Ovary (tissue), 9 donors: Measurements from ENCODE around the gene NDUFS8. TPM values are rescaled to one million over a fixed set of nuclear protein-coding genes. Genes with fewer than 3 reads are reported as not detected.
A peak's percentile ranks its signal among the peaks of the same experiment; 100 is the strongest.

Experiments
- DNase-seq, 5 donors: peaks; one replicate each; pipeline ENCODE4 v3.0.0-alpha.2; 2019 to 2020
- H3K27ac ChIP-seq, 2 donors: fragments of 200-600 bp; one replicate each; pipeline versions ENCODE4 v1.5.1 to v1.8.0; 2019 to 2022
- H3K27me3 ChIP-seq: fragments of 200-600 bp; one replicate; pipeline ENCODE4 v1.8.0; 2022
- H3K36me3 ChIP-seq: fragments of 200-600 bp; sonication (generic); one replicate; pipeline ENCODE4 v1.5.1; 2019
- H3K4me1 ChIP-seq: one replicate; pipeline ENCODE4 v1.8.1; 2013; ENCODE audit warnings: mild to moderate bottlenecking, moderate library complexity; ENCODE audit not compliant: insufficient read depth
- H3K4me3 ChIP-seq: fragments of 200-600 bp; sonication (generic); one replicate; pipeline ENCODE4 v1.5.1; 2017
- H3K9me3 ChIP-seq, 2 donors: fragments of 200-600 bp in 1 of 2; sonication (generic) in 1 of 2; one replicate each; pipeline versions ENCODE4 v1.5.1 to v1.8.1; 2013 to 2019; ENCODE audit warnings: mild to moderate bottlenecking in 1 of 2, moderate library complexity in 1 of 2
- EP300 ChIP-seq: sonication (generic); formaldehyde crosslinking; IDR thresholded peaks from one replicate; pipeline ENCODE4 v1.6.1; 2017; ENCODE audit warnings: antibody characterized with exemption
- POLR2A ChIP-seq: fragments of 450-650 bp; IDR thresholded peaks from one replicate; pipeline ENCODE4 v1.6.1; 2017; ENCODE audit warnings: antibody characterized with exemption, mild to moderate bottlenecking, moderate library complexity
- WGBS, 3 donors: extraction: QIAGEN DNeasy Blood & Tissue Kit in 1 of 3; methylation state at CpG; one replicate each; pipeline versions ENCODE4 v1.1.5 to v1.1.7; 2013 to 2017; 5-methylcytosine and 5-hydroxymethylcytosine counted together
- intact Hi-C, 4 donors: fragments of 100-400 bp; cut with DNase I; formaldehyde crosslinking; loops; one replicate each; pipeline versions ENCODE4 v1.11.0 to v1.15.1; 2022 to 2023
- polyA plus RNA-seq, 2 donors: library from polyadenylated mRNA; stranded (reverse); fragments of 200-250 nt in 1 of 2; fragments of 350-450 nt in 1 of 2; fragmentation: Illumina TruSeq in 1 of 2; extraction: RNeasy Lipid Tissue Mini Kit (QIAGEN cat#74804) in 1 of 2; gene quantifications; one replicate each; pipeline ENCODE4 v1.2.3, GENCODE V29; 2013 to 2014
- total RNA-seq, 7 donors: library from RNA; depleted of rRNA in 2 of 7; stranded (reverse); fragments of >200 nt in 2 of 7; fragmentation: NEBNext Ultra II Directional in 3 of 7; extraction: Animal tissue kit (Norgen Biotek cat#: 25700) in 3 of 7; gene quantifications; one replicate each; pipeline versions ENCODE4 v1.1.0 to v1.2.4, GENCODE V29; 2016 to 2023
- TF ChIP-seq, protein P1 (sequence below), 3 donors: fragments of 450-650 bp in 2 of 3; fragments of 200-600 bp in 1 of 3; IDR thresholded peaks; one replicate each; pipeline versions ENCODE4 v1.5.1 to v1.8.0; 2016 to 2022; ENCODE audit warnings: antibody characterized with exemption in 3 of 3, mild to moderate bottlenecking in 1 of 3
- donor health status: DM: no; HTN: no; CAD: no; lungs with moderate emphysema.
- donor health status: DM: no; HTN: no; CAD: no.
- donor health status: Bipolar disorder and iron deficiency.
- donor health status: DM: yes; HTN: yes; CAD: no.
- donor health status: DM: no; HTN: no; CAD: no.
- donor health status: DM: yes; HTN: yes; CAD: no.

NDUFS8 gene
- total and polyA plus RNA-seq, 9 donors, result 15.3 to 163 (median 101) TPM

DNA sequence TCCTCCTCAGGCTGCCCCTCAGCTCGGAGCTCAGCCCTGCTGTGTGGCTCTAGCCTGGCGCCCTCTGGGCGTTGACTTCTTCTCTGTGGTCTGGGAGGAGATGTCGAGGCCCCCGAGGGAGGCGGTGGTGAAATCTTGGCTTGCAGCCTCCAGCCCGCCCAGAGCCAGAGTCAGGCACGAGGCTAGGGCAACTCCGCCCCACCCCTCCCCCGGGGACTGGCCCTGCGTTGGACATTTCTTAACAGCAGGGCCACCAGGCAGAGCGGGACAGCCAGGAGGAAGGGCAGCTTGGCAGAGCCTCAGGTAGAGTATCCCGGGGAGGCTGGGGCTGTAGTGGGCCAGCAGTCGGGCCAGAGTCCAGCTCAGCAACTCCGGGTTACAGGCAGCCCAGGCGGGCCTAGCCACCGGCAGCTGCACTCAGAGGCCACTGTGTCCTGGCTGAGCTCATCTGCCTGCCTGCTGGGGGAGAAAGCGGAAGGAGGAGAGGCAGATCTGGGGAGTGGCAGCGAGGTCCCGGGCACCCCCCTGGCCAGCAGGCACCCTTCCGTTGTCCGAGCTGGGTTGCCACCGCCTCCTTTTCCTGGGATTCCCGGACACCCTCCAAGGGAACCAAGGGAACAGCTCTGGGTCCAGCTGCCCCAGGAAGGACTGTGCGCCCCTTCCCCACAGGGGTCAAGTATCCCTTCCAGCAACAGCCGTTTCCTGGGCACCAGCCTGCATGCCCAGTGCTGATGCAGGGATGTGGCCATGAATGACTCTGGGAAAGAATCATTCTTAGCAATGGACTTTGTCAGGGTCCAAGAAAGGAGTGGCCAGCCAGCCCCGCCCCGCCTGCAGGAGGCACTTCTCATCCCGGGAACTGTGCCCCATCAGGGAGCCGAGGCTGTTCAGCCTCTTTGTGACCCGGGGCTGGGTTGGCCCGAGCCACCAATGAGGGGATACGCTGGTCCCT is 20.1 kb upstream of the NDUFS8 start, which contains the start of gene ALDH3B1:
TSS of gene ALDH3B1 (plus strand) at position 238 of the 952 bp plus-strand sequence. CDS start 4,971 bp downstream, outside the sequence.
- Histone ChIP-seq H3K9me3 (no peaks in the 10 kb centered on the region), H3K4me3 (peak within 1 kb of the TSS; percentile 9), H3K4me1 (peaks cover 10% of the 10 kb centered on the region), H3K36me3 (no peaks in the 10 kb centered on the region), H3K27ac (peak within 1 kb of the TSS; percentile 43 to 72), H3K27me3 (no peaks in the 10 kb centered on the region)
- TF ChIP-seq EP300 (peak; percentile 53), POLR2A (no peak)
- TF ChIP-seq, protein P1, sequence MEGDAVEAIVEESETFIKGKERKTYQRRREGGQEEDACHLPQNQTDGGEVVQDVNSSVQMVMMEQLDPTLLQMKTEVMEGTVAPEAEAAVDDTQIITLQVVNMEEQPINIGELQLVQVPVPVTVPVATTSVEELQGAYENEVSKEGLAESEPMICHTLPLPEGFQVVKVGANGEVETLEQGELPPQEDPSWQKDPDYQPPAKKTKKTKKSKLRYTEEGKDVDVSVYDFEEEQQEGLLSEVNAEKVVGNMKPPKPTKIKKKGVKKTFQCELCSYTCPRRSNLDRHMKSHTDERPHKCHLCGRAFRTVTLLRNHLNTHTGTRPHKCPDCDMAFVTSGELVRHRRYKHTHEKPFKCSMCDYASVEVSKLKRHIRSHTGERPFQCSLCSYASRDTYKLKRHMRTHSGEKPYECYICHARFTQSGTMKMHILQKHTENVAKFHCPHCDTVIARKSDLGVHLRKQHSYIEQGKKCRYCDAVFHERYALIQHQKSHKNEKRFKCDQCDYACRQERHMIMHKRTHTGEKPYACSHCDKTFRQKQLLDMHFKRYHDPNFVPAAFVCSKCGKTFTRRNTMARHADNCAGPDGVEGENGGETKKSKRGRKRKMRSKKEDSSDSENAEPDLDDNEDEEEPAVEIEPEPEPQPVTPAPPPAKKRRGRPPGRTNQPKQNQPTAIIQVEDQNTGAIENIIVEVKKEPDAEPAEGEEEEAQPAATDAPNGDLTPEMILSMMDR (IDR thresholded peaks at IDR 0.05), result no peak
- DNase-seq, result peak; percentile 74 to 82 (median 82)
- 18 to 36% (median 26%) methylated on average over 33 of the region's 33 CpGs for WGBS, 3 donors
- intact Hi-C loops, result no loop called here

DNA sequence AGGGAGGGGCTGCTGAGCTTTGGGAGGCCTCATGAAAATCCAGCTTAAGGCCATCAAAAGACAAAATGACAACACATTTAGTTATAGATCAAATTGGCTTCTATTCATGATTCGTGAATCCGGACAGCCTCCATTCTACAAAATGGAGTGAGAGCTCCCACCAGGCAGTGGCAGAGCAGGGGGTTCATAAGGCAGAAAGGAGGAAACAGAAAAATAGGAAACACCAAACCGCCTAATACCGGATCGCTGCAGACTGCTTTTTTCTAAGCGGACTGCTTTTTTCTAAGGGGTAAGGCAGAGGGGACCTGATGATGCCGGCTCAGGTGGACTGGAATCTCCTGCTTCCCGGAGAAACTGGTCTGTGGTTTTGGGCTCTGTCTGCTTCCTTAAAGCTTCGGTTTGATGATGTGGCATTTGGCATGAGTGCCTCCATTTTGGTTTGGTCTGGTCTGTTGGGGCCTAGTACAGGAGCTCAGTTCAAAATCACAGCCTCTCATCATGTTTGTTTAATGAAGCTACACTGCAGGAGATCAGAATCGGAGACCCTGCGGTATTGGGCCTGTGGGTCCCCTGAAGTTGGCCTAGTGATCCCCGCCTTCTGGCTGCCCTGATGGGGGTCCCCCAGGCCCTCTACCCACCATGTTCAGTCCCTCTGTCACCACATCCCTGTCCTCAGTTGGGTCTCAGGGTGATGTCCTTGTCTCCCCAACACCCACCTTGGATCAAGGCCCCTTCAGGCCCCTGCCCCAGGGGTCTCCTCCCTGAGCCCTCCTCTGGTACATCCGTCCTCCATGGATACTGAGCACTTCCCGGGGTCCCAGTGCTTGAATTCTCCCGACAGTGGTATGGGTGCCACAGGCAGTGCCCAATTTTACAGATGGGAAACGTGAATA is 19.2 kb upstream of the NDUFS8 start:
- Histone ChIP-seq H3K36me3 (no peaks in the 10 kb centered on the region), H3K27me3 (no peaks in the 10 kb centered on the region), H3K4me3 (no peak overlapping the region), H3K27ac (peak overlapping the region in 1 of 2 donors; percentile 72), H3K9me3 (no peaks in the 10 kb centered on the region), H3K4me1 (peaks cover 10% of the 10 kb centered on the region)
- TF ChIP-seq, protein P1 (IDR thresholded peaks at IDR 0.05), result no peak
- TF ChIP-seq EP300, result no peak
- no peak for TF ChIP-seq POLR2A
- intact Hi-C loops, result no loop called here
- peak in 1 of 5 donors; percentile 19 for DNase-seq
- 86 to 90% (median 88%) methylated on average over 16 of the region's 16 CpGs for WGBS, 3 donors

DNA sequence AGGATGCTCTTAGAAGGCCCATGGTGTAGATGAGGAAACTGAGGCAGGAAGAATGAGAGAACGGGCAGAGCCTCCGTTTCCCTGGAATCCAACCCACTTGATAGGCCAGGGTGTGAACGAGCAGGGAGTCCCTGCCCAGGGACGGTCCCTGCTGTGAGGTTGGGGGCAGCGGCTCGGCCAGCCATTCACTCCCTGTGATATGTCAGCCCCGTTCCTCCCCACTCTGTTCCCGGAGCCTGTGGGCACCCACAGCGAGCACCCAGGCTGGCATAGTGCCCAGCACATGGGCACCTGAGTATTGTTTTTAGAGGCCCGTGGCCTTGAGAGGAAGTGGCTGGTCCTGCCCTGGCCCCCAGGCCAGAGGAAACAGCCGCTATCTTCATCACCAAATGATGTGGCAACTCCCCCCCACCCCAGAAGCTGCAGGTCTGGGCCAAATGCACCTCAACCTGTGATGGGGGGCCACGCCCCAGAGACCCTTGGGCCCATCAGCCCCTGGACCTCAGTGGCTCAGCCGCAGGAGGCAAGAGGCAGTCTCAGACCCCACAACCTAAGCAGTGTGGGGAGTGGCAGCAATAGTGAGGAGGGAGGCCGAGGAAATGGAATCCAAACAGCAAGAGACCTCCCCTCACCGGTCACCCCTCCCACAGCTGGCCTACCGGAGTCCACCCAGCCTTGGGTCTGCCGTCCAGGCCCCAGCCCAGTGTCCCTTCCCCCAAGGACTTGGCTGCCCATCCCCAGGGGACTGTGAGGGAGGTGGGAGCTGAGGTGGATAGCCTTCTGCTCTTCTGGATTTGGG is 18.2 kb upstream of the NDUFS8 start:
- H3K4me1 ChIP-seq, result peaks cover 10% of the 10 kb centered on the region
- no peaks in the 10 kb centered on the region for H3K27me3 ChIP-seq
- WGBS, 3 donors, result 78 to 83% (median 79%) methylated on average over 16 to 17 of the region's 17 CpGs
- no peaks in the 10 kb centered on the region for H3K9me3 ChIP-seq
- H3K4me3 ChIP-seq, result no peak overlapping the region
- TF ChIP-seq, protein P1 (IDR thresholded peaks at IDR 0.05), result no peak
- TF ChIP-seq EP300 (no peak), POLR2A (no peak)
- intact Hi-C loops, result no loop called here
- peak in 1 of 5 donors; percentile 28 for DNase-seq
- no peak overlapping the region for H3K27ac ChIP-seq
- no peaks in the 10 kb centered on the region for H3K36me3 ChIP-seq
